ENCODE results near the gene DCBLD2.

GRCh38 chr3:98823791-98824190 is 77.7 kb downstream of the DCBLD2 start:
- TF ChIP-seq, protein P1, sequence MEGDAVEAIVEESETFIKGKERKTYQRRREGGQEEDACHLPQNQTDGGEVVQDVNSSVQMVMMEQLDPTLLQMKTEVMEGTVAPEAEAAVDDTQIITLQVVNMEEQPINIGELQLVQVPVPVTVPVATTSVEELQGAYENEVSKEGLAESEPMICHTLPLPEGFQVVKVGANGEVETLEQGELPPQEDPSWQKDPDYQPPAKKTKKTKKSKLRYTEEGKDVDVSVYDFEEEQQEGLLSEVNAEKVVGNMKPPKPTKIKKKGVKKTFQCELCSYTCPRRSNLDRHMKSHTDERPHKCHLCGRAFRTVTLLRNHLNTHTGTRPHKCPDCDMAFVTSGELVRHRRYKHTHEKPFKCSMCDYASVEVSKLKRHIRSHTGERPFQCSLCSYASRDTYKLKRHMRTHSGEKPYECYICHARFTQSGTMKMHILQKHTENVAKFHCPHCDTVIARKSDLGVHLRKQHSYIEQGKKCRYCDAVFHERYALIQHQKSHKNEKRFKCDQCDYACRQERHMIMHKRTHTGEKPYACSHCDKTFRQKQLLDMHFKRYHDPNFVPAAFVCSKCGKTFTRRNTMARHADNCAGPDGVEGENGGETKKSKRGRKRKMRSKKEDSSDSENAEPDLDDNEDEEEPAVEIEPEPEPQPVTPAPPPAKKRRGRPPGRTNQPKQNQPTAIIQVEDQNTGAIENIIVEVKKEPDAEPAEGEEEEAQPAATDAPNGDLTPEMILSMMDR (CRISPR knock-in tag; IDR thresholded peaks at IDR 0.05): no peak
- TF ChIP-seq MAFK (conservative IDR thresholded peaks at IDR 0.05 in 1 of 2, IDR thresholded peaks at IDR 0.05 in 1 of 2; ENCODE audit: low read length in 2 of 2) (no peak), ZNF549 (CRISPR knock-in tag; IDR thresholded peaks at IDR 0.05) (no peak), HNF4G (IDR thresholded peaks at IDR 0.05; ENCODE audit: borderline replicate concordance, low read depth, low read length) (no peak), HNF4G (CRISPR knock-in tag; IDR thresholded peaks at IDR 0.05; ENCODE audit: borderline replicate concordance, low read depth) (no peak)

All from HepG2 (cell line).